IPS-NIHi7 (cell line): ENCODE data around the gene GOLPH3.
"Not testable (repeated sequence)": the region's sequence is repeated elsewhere in the genome, so short reads cannot be mapped to it uniquely, and the experiment has no call there.

ENCODE experiments used
- DNase-seq: peaks from one replicate; pipeline ENCODE4 v3.0.0; 2012; ENCODE audit warnings: mixed read lengths; ENCODE audit errors: extremely low spot score

The GOLPH3 gene

DNA sequence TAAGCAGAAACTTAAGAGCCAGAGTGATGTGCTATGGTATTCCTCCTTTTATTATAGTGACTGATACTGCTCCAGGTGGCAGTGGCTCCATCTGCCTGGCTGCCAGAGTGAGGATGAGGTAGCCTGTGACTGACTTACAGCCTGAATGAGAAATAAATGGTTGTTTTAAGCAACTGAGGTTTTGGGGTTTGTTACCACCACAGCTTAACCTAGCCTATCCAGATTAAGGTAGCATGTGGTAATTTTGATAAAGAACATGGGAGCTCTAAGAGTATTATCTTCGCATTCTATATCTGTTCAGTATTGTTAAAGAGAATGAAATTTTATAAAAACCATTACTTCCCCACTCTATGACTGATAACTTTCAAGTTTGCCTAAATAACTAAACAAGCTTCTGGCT lies 39.0 kb downstream of the GOLPH3 start:
- DNase-seq = no peak

GRCh38 chr5:32132757-32133156 lies 41.4 kb downstream of the GOLPH3 start:
- no peak for DNase-seq

GRCh38 chr5:32131604-32132003 lies 42.5 kb downstream of the GOLPH3 start:
- no peak for DNase-seq

GRCh38 chr5:32130865-32131264 lies 43.3 kb downstream of the GOLPH3 start:
- no peak for DNase-seq

DNA sequence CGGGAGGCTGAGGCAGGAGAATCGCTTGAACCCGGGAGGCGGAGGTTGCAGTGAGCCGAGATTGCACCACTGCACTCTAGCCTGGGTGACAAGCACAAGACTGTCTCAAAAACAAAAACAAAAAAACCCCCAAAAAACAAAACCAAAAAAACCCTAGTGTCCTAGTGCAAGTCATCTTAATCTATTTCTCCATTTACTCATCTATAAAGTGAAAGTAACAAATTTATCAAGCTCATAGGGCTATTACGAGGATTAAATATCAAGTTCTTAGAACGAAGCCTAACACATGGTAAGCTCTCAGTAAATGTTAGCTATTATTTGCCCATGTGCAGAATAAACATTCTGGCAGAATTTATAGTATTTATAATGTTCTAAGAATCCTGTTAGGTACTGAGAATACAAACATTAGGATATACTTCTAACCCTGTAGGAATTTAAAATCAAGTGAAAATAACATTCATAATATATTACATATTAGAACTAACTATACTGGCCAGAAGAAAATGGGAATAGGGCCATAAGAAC lies 45.0 kb downstream of the GOLPH3 start:
- DNase-seq = no peak

DNA sequence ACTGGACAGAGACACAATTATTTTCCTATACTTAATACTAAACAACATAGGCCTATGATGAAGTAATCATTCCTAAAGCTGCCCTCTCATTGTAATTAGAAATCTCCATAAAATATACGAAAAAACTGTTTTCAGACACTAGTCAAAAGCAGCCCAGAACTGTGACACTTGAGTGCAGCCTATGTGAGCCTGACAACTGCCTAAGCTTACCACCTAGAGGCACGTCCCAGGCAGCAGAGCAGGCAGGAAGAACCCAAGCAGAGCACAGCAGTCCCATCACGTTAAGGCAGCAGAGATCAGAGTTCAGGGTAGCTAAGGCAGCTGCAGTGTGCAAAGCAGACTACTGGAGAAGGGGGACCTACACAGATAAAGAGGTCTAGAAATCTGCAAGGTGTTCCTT lies 46.4 kb downstream of the GOLPH3 start:
- peak; percentile 16 for DNase-seq

- no peak for DNase-seq
Measured at GRCh38 chr5:32126691-32127090, 47.4 kb downstream of the GOLPH3 start.

- DNase-seq = no peak
Measured at GRCh38 chr5:32123889-32124676, 50.0 kb downstream of the GOLPH3 start.

DNA sequence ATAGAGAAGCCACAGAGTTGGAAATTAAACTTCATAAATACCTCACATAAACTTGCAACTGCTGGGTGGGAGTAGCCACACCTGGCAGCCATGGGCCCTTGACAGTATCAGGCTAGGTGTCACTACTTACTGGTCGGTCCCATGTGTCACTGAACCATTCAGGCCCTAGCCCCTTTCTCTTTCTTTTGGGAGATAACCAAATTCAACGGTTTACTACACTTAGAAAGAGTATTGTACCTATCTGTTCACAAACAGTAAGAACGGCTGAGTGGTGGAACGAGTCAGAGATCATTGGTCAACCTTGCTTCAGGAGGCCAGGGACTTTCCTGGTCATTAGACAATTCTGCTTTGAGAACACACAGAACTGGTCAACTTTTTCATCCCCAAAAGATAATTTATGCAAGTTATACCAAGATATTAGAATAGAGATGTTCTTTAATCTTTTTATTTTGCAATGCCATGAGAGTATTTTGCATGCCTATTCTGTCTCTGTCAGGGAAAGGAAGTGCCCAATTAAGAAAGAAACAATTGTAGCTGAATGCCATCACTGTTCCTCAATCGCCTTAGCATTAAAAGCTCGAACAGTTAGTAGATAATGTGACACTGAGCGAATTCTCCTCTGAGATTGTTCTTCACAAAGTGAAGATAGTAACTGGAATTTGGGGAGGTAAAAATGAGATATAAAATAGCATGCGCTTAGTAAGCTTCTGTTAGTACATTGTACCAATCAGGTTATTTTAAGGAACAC lies 50.9 kb downstream of the GOLPH3 start:
- no peak for DNase-seq

DNA sequence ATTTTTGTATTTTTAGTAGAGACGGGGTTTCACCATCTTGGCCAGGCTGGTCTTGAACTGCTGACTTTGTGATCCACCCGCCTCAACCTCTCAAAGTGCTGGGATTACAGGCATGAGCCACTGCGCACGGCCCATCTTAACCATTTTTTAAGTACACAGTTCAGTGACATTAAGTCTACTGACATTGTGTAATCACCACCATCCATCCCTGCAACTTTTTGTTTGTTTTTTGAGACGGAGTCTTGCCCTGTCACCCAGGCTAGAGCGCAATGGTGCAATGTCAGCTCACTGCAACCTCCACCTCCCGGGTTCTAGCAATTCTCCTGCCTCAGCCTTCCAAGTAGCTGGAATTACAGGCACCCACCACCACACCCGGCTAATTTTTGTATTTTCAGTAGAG lies 55.2 kb downstream of the GOLPH3 start:
- DNase-seq = not testable (repeated sequence)

- DNase-seq = no peak
Measured at GRCh38 chr5:32116574-32117313, 57.4 kb downstream of the GOLPH3 start.

GRCh38 chr5:32115985-32116384 lies 58.1 kb downstream of the GOLPH3 start:
- no peak for DNase-seq

GRCh38 chr5:32110111-32110696 lies 63.9 kb downstream of the GOLPH3 start:
- no peak for DNase-seq

- DNase-seq = no peak
Measured at GRCh38 chr5:32109236-32109635, 64.9 kb downstream of the GOLPH3 start.

DNA sequence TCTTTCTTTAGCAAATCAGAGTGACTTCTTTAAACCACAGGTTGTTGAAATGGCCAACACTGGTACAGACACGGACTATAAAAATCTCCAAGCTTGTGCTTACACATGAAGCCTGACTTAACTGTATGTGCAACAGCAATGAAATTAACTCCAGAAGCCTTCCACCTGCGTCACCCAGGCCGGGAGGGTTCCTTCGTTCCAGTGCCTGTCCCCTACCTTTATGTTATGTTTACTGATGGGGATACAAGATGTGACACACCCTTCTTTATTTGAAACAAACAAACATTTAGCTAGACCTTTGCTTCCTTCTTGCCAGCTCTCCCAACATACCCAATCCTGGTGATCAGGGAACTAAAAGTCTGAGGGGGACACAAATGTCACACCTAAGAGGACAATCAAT lies 66.0 kb downstream of the GOLPH3 start:
- no peak for DNase-seq

GRCh38 chr5:32107291-32107690 lies 66.8 kb downstream of the GOLPH3 start:
- no peak for DNase-seq

- no peak for DNase-seq
Measured at GRCh38 chr5:32103521-32103920, 70.6 kb downstream of the GOLPH3 start.

DNA sequence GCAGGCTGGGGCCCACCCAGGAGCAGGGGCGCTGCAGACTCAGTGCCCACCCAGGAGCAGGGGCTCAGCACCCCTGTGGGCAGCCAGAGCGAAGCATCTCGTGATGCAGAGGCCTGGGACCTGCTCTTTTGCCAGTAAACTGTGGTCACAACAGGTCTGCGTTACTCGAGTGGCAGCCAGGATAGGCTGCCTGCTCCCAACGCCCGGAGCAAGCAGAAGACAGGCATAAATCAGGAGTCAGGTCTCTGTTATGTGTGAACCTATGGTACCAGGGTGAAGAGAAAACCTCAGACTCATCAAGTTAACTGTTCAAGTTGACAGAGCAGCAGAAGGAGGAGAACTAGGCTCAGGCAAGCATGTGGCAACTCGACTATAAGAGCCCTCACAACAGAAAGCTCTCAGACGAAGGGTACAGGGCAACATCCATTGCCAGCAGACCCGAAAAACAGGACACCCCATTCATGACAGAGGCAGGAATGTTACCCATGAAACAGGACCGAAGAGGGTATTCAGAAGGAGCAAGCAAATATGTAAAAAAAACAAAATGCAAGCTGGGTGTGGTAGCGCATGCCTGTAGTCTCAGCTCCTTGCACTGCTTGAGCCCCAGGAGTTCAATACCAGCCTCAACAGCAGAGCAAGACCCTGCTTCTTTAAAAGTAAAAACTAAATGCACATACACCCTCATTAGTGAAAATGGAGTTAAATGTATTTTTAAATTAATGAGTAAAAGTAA lies 71.7 kb downstream of the GOLPH3 start:
- no peak for DNase-seq

DNA sequence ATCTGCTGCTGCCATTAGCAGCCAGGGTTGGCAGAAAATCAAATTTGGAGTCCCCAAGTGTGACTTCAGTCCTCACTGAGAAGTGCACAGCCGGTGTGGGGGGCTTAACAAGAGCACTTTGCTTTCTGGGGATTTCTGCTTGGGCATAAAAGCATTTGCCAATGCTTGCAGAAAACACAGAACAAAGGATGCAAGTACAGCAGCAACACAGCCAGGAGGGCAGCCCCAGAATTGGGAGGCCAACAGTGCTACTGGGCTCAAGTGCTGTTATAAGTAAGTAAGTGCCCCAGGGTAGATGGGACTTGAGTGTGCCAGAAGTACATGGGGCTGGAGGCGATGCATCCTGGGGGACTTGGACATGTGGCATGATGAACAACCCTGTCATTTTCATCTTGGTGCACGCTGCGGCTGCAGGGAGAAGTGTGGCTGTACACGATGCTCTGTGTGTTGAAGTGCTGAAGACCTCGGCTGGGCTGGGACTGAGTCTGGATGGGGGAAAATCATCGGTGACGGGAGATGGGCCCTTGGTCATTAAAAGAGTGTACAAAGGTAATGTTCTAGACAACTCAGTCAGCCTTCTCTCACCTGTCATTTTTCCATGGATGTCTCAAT lies 73.3 kb downstream of the GOLPH3 start:
- no peak for DNase-seq

DNA sequence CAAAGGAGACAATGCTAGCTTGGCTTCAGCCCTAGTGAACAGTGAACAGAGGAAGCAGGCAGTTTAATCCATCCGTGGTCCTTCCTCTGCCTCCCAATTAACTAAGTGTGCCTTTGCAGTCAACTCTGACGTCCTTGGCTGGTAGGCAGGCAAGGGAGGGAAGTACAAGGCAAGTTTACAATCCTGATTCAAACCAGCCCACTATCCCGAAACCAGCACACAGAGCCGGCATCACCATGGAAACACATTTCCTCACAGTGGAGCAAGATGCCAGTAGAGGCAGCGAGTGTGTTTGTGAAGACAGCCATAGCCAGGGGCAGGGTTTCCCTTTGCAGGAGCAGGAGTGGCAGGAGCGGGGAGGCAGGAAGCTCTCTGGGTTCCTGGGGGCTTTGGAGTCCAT lies 73.9 kb downstream of the GOLPH3 start:
- no peak for DNase-seq
